ENCODE measurements around the gene NCOA1.

DNA sequence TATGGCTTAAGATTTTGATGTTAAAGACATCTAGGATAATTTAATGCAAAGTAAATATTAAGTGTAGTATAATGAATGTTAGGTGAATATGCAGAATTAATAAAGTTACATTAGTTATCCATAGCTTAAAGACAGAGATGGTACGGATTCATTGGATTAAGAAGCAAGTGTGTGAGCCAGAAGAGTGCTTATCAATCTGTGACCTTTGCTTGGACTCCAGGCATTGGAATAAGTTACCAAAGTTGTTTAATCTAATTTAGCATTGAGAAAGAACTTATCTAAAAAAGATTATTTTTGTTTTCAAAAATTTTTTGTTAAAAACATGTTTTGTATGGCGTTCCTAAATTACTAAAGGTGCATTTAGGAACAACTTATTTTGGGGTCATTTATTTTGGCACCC, 23.8 kb downstream of the NCOA1 start:
- TF ChIP-seq POLR2A (IDR thresholded peaks at IDR 0.05) (no peak), CTCF (IDR thresholded peaks at IDR 0.05) (no peak)
